NCI-H460 (cell line): Measurements from ENCODE around the gene OR5H14. TPM values are rescaled to one million over a fixed set of nuclear protein-coding genes. Genes with fewer than 3 reads are reported as not detected.
"Not testable (repeated sequence)": the region's sequence is repeated elsewhere in the genome, so short reads cannot be mapped to it uniquely, and the experiment has no call there.

ENCODE experiments used
- DNase-seq: peaks from one replicate; pipeline ENCODE4 v3.0.0-alpha.2; 2016; ENCODE audit warnings: low read depth; ENCODE audit errors: extremely low read depth
- polyA plus RNA-seq: library from polyadenylated mRNA; depleted of rRNA; stranded (reverse); fragments of >200 nt; gene quantifications from 2 replicates; pipeline ENCODE4 v1.2.3, GENCODE V29; 2014; cell fraction: nucleus; rRNA removed
- total RNA-seq: library from RNA; depleted of rRNA; stranded (reverse); fragments of >200 nt; shearing (Covaris generic); gene quantifications from 2 replicates; pipeline ENCODE4 v1.2.3, GENCODE V29; 2014; rRNA removed

The OR5H14 gene
- not detected in 2 replicates for total RNA-seq
- polyA plus RNA-seq = not detected in 2 replicates

GRCh38 chr3:98147179-98147578 is at the start of gene OR5H14:
OR5H14 (plus strand) TSS chr3:98147479; CDS start chr3:98149386, 1,907 bp downstream.
- no peak for DNase-seq

GRCh38 chr3:98099848-98100247 is 47.4 kb upstream of the OR5H14 start:
- DNase-seq = no peak

- no peak for DNase-seq
Measured at GRCh38 chr3:98108162-98108561, 39.1 kb upstream of the OR5H14 start.

- no peak for DNase-seq
Measured at GRCh38 chr3:98109807-98110549, 37.3 kb upstream of the OR5H14 start.

- no peak for DNase-seq
Measured at GRCh38 chr3:98110550-98110908, 36.8 kb upstream of the OR5H14 start.

- DNase-seq = no peak
Measured at GRCh38 chr3:98114264-98114663, 33.0 kb upstream of the OR5H14 start.

- no peak for DNase-seq
Measured at GRCh38 chr3:98115717-98116116, 31.6 kb upstream of the OR5H14 start.

- no peak for DNase-seq
Measured at GRCh38 chr3:98130421-98130820, 16.9 kb upstream of the OR5H14 start, which contains the start of gene OR5H1. OR5H1 (plus strand) TSS chr3:98130721; CDS start chr3:98132698, 1,977 bp downstream.

GRCh38 chr3:98136631-98137030 is 10.6 kb upstream of the OR5H14 start:
- no peak for DNase-seq

- DNase-seq = not testable (repeated sequence)
Measured at GRCh38 chr3:98137826-98138557, 9.3 kb upstream of the OR5H14 start.

- no peak for DNase-seq
Measured at GRCh38 chr3:98140531-98140930, 6.7 kb upstream of the OR5H14 start.

- DNase-seq = no peak
Measured at GRCh38 chr3:98148751-98149150, 1.5 kb downstream of the OR5H14 start.

- DNase-seq = not testable (repeated sequence)
Measured at GRCh38 chr3:98149456-98149855, 2.2 kb downstream of the OR5H14 start.

GRCh38 chr3:98151241-98151640 is 4.0 kb downstream of the OR5H14 start:
- DNase-seq = no peak

GRCh38 chr3:98166396-98166795 is 19.1 kb downstream of the OR5H14 start, which contains the start of gene OR5H15:
OR5H15 (plus strand) TSS chr3:98166696; CDS start chr3:98168700, 2,004 bp downstream.
- no peak for DNase-seq

- no peak for DNase-seq
Measured at GRCh38 chr3:98171071-98171470, 23.8 kb downstream of the OR5H14 start.

GRCh38 chr3:98172621-98173020 is 25.3 kb downstream of the OR5H14 start:
- no peak for DNase-seq

- DNase-seq = no peak
Measured at GRCh38 chr3:98180319-98180890, 33.1 kb downstream of the OR5H14 start.

GRCh38 chr3:98182196-98182595 is 34.9 kb downstream of the OR5H14 start:
- DNase-seq = no peak

GRCh38 chr3:98185180-98185579 is 37.9 kb downstream of the OR5H14 start:
- no peak for DNase-seq

GRCh38 chr3:98188545-98188944 is 41.3 kb downstream of the OR5H14 start:
- DNase-seq = peak; percentile 1
